Activated T-cell treated with anti-CD3 and anti-CD28 coated beads, Interleukin-2, amount 50 U/mL, for 48 hours (primary cell): ENCODE results near the gene C1orf232.

Experiments
- DNase-seq, 2 experiments: peaks; one replicate each; pipeline ENCODE4 v3.0.0-alpha.2; 2020

C1orf232 gene

DNA sequence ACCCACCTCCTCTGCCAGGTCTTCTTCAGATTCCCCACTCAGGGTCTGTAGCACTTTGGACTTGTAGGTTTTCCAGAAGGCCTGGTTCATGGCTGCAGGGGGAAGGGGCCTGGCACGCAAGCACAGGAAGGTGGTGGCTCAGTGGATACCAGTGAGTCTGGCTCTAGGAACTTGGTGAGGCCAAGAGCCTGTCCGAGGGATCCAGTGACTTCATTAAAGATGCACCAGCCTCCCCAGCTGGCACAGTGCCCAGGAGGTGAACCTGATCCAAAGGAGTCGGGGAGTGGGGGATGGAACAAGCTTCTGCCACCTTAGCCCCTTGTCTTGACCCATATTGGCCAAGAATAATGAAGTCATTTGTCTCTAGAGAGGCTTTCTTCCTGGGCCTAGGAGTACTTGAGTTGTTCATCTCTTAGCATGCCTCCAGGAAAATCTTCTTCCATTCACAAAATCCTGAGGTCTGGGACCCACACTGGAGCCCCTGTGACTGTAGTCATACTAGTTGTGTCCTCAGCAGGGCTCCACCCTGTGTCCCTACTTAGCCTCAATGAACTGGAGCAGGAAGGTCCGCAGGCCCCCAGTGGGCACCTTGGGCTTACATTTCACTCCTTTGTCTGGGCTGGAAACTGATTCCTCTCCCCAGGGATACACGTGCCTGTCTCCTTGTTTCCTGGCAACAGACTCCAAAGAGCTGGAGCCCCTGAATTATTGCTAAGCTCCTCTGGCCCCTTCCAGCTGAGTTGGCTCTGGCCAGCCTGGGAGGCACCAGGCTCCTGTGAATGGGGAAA is at the start of gene C1orf232:
C1orf232 (minus strand) TSS at position 554 of the 788 bp plus-strand sequence; CDS start at position 90, 464 bp downstream.
- DNase-seq: no peak

DNA sequence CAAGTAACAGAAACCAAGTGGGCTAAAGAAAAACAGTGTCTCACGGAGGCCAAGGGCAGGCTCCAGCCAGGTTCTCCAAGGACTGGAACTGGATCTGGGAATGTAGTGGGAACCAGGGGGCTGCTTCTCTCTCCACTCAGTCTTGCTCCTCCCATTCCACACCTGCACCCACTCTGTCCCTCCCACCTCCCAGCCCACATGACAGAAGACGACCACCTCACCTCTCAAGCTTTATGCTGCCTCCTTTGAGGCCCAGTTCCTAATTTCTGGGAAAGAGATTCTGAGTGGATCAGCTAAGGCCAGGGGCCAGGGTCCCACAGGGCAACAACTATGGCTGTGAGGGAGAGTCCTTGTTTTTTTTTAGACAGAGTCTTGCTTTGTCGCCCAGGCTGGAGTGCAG is 46.5 kb upstream of the C1orf232 start:
- DNase-seq: no peak

DNA sequence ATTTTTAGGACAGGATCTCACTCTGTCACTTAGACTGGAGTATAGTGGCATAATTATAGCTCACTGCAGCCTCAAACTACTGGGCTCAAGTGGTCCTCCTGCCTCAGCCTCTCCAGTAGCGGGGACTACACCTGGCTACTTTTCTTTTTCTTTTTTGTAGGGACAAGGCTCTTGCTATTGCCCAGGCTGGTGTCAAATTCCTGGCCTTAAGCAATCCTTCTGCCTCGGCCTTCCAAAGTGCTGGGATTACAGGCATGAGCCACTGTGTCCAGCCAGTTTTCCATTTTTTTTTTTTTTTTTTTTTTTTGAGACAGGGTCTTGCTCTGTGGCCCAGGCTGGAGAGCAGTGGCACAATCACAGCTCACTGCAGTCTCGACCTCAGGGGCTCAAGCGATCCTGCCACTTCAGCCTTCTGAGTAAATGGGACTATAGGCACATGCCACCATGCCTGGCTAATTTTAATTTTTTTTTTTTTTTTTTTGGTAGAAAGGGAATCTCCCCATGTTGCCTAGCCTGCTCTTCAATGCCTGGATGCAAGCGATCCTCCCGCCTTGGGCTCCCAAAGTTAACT is 44.7 kb upstream of the C1orf232 start:
- DNase-seq: no peak

DNA sequence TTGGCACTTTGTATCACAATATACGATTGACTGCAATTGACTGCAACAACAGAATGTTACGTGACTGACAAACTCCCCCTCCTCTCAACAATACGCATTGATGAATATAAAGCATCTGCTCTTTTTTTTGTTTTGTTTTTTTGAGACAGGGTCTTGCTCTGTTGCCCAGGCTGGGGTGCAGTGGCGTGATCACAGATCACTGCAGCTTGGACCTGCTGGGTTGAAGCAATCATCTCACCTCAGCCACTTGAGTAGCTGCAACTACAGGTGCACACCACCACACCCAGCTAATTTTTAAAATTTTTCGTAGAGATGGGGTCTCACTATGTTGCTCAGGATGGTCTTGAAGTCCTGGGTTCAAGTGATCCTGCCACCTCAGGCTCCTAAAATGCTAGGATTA is 44.0 kb upstream of the C1orf232 start:
- DNase-seq: no peak

DNA sequence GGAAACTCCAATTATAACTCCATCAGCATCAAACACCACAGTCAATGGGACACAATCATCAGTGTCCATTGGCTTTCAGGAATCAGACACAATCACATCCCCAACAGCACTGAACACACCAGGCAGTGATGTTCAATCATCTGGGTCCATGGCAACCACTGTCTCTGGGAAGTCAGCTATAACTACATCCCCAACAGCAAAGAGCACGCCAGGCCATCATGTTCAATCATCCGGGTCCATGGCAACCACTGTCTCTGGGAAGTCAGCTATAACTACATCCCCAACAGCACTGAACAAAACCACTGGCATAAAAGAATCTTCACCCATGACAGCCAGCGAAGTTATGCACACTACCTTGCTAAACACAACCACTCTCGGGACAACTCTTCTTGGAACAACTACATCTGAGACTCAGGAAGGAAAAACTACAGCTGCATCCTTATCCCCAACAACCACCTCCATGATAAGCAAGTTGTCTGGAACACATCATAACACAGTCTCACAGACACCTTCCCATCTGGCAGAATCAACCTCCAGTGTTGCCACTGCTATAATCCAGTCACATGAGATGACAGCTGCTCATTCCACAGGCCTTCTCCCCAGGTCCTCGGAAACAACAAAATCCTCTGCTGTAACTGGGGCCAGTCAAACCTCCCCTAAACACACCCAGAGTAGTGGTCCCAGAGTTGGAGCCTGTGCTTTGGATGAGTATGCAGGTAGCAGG is 41.5 kb upstream of the C1orf232 start:
- DNase-seq: no peak

DNA sequence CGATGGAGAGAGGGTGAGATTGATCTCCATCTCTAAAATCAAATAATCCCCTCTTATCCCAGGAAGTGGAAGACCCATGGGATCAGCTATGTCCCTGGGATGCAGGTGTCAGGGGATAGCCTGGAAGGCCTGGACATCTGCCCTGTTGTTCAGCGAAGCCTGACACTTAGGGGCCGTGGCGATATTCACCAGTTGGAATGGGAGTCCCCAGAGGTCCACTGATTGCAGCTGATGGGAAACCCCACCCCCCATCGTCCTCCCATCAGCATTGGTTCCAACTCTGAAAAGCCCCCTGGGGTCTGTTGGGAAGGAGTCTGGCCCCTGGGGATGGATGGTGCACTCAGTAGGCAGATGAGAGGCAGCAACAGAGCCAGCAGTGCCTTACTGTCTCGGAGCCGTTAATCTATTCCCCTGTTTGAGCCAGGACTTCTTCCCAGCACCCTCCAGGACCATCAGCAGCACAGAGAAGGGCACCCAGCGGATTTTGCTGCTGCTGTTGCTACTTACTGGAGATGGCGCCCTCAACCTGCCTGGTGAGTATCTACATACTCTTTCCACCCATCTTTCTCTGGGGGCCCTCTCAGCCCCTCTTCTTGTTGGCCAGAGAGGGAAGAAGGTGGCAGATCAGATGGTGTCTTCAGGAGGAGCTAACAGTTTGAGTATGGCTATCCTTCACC is 35.0 kb upstream of the C1orf232 start:
- DNase-seq: no peak

DNA sequence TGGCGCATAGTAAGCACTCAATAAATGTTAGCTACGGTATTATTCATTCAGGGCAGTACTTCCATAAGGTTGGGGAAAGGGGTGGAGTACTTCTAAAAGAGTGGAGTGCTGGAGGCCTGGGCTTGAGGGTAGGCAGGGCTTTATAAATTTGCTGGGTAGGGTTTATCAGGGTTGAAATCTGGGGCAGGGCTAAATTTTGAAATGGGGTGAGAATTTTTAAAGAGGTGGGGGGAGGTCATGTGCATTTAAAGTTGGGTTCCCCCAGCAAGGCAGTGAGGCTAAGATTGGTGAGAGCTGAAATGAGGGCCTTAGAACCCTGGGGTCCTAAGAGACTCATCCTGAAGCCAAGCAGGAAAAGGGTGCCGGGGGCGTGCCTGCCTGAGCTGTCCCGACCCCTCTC is 31.6 kb upstream of the C1orf232 start:
- DNase-seq: no peak

DNA sequence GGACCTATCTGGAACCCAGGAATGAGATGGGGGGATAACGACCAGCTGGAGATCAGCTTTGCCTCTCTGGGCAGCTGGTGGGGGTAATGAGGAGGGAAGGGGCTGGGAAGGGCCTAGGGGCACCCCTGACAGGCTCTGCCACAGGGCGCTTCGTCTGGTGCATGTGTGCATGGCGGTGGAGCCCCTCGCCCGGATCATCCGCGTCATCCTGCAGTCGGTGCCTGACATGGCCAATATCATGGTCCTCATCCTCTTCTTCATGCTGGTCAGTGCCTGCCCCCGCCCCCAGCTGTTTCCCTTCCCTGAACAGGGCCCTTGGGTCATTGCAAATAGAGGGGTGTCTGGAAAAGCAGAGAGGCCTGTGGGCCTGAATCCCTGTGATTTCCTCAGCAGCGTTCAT is 29.1 kb upstream of the C1orf232 start:
- no peak for DNase-seq

DNA sequence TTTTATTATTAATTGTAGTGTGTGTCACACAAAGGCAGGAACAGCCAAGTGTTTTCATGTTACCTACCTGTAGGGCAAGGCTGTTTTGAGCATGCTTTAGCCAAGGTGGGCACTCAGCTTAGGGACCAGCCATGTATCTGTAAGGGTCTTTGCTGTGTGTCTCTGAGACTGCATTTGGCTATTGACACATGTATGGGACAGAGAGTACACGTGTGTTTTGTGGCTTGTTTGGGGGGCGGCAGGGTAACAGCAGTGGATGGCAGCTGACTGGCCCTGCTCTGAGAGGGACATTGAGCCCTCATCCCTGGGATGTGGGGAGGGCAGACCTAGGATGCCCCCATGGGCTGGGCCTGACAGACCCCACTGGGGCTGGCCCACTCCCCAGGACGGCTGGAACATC is 28.5 kb upstream of the C1orf232 start:
- no peak for DNase-seq

DNA sequence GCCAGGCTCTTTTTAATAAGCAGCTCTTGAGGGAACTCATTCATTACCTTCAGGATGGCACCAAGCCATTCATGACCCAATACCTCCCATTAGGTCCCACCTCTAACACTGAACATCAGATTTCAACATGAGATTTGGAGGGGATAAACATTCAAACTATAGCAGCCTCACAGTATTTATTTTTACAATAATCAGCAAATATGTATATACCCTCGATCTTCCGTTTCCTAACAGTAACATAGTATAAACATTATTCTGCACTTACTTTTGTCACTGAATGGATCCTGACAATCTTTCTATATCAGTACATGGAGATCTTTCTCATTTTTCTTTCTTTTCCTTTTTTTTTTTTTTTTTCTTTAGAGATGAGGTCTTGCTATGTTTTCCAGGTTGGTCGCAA is 27.0 kb upstream of the C1orf232 start:
- no peak for DNase-seq

DNA sequence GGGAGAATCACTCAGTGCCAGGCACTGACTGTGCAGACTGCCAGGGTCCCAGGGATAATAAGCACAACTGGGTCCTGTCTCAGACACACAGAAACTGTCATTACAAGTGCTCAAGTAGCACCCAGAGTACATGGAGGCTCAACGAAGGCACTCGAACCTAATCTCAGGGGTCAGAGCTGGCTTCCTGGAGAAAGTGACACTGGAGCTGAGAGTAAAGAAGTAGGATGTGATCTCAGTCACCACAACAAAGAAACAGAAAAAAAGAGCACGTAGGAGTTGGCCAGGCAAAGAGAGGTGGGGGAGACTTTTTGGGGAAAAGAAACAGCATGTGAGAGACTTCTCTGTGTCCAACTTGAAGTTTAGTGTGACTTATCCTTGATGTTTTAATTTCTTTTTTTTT is 23.0 kb upstream of the C1orf232 start:
- no peak for DNase-seq

DNA sequence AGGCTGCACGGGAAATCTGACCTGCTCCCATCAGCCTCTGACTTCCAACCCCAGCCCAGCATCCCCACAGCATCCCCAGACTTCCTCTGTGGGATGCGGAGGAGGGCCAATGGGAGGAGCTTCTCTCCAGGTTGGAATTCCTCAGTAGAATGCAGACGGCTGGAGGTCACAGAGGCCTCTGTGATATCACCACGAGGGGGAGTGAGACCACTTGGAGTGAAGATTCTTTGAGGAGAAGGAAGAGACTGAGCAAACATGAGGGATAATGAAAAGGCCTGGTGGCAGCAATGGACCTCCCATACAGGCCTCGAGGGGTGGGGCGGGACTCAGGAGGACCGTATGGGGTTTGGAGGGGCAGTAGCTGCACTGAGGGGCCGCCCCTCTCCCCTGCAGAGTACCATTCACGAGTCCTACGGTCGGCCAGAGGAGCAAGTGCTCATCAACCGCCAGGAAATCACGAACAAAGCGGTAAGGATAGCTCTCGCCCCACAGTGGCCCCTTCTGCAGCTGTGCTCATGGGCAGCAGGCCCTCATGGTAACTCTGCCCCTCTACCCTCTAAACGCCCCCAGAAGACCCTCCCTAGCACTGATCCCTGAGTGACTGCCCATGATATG is 21.7 kb upstream of the C1orf232 start, which contains the start of gene CATSPER4:
CATSPER4 (plus strand) TSS at position 230 of the 615 bp plus-strand sequence; CDS start at position 256, 26 bp downstream.
- no peak for DNase-seq

DNA sequence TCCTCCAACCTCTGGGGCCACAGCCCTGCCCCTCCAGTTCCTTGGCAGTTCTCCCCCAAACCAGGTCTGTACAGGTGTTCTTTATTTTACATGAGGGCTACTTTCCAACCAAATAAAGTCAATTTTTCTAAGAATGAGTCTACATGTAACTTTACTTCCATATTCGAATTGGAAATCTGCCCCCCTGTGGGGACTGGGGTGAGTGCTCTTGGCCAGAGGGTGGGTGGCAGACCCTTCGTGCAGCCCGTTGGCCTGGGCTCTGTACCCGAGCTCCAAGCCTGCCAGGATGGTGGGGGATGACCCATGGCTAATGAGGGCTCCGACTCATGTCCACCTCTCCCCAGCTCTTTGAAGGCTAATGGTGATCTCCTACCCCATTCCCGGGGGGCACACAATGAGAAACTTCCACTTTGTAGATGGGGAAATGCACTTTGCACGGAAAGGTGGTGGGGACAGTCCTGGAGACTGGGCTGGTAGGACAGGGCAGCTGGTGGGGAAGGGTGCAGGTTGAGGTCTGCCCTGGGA is 21.1 kb upstream of the C1orf232 start:
- DNase-seq: no peak

DNA sequence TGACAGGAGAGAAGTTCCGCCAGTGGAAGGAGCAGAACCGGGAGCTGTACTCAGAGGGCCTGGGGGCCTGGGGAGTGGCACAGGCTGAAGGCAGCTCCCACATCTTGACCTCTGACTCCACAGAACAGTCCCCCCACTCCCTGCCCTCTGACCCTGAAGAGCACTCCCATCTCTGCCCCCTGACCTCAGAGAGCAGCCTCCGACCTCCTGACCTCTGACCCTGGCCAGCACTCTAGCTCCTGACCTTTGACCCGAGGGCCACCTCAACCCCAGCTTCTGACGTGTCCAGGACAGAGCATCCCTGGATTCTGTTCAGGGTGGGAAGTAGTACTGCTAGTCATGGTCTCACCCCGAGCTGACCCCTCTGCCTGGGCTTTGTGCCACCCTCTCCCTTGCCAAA is 20.6 kb upstream of the C1orf232 start:
- no peak for DNase-seq

DNA sequence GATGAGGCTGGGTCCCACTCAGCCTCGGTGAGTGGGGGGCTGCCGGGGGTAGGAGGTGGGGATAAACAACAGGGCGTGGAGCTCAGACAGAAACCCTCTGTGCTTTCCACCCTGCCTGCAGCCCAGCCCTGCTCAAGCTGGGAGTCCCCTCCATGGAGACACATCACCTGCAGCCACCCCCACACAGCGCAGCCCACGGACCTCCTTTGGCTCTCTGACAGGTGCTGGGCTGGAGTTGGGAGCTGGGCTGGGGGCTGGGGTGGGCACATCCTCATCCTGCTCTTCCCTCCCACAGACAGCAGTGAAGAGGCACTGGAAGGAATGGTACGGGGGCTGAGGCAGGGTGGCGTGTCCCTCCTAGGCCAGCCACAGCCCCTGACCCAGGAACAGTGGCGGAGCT is 19.7 kb upstream of the C1orf232 start:
- no peak for DNase-seq

DNA sequence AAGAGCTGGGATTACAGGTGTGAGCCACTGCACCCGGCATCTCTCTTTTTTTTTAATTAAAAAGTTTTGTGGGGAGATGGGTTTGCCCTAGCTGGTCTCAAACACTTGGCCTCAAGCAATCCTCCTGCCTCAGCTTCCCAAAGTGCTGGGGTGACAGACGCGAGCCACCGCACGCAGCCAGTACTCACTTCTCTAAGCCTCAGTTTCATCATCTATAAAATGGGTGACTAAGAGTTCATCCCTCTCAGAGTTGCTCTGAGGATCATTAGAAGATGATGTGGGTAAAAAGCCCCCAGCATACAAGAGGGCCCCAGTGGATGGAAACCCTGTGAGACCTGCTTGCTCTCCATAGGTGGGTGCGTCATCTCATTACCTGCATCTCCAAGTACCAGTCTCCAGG is 19.1 kb upstream of the C1orf232 start:
- DNase-seq: no peak

DNA sequence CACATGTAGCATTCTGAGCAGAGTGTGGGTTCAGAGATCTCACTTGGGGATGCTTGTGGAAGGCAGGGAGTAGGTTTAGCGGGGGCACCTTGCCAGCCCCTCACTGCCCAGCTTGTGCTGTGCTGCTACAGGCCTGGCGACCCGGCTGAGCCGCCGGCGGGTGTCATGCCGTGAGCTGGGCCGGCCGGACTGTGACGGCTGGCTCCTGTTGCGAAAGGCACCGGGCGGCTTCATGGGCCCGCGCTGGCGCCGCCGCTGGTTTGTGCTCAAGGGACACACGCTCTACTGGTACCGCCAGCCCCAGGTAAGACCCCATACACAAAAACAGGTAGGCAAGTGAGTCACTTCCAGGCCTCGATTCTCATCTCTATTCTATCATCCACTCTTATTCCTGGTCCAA is 16.1 kb upstream of the C1orf232 start:
- DNase-seq: no peak

DNA sequence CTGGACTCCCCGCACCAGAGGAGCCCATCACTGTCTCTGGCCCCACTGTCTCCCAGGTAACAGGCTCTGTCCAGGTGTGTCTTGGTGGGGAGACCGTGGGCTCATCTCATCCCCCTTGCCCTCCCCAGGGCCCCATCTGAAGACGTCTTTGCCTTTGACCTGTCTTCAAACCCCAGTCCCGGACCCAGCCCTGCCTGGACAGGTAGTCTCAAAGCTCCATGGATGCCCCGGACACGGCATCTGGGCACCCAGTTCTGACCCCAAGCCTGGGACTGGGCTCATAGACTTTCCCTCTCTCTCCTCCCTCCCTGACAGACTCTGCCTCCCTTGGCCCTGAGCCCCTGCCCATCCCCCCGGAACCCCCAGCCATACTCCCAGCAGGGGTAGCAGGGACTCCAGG is 15.3 kb upstream of the C1orf232 start:
- no peak for DNase-seq

DNA sequence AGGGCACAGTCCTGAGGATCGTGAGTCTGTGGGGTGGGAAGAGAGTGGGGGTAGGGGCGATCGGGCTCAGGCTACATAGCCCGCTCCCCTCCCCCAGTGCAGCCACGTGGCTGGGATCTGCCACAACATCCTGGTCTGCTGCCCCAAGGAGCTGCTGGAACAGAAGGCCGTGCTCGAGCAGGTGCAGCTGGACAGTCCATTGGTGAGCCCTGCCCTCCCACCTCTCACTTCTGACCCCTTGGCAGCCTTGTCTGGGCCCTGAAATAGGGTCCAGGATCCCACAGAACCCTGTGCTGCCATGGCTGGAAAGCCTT is 13.6 kb upstream of the C1orf232 start:
- DNase-seq: no peak

DNA sequence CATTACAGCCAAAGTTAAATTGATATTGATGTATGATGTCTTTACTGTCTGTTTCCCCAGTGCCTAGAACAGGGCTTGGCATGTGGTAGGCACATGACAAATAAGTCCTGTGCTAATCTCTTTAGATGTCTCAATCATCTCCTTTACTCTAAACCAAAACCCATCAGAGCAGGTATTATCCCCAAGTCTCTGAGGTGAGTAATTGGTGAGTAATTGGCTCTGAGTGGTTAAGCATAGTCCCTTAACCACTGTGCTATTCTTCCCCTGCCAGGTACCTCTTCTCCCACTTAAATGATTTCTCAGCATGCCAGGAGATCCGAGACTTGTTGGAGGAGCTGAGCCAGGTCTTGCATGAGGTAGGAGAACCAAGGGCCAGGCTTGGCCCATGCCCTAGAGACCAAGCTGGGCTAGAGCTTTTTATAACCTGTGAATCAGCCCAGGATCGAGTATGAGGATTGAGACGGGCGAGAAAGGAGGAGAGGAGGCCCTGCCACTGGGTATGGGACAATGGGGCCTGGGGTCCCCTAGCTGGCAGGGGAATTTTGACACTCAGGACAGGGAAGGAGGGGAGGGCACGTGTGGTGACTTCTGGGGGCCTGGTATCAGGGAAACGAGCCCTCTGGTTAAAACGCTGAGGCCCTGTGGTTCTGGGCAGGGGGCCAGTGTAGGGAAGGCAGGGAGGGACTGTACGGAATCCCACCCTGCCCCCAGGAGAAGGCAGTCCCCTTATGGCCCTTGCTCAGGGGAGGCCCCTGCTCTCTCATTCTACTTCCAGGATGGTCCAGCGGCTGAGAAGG is 13.0 kb upstream of the C1orf232 start:
- DNase-seq: no peak

DNA sequence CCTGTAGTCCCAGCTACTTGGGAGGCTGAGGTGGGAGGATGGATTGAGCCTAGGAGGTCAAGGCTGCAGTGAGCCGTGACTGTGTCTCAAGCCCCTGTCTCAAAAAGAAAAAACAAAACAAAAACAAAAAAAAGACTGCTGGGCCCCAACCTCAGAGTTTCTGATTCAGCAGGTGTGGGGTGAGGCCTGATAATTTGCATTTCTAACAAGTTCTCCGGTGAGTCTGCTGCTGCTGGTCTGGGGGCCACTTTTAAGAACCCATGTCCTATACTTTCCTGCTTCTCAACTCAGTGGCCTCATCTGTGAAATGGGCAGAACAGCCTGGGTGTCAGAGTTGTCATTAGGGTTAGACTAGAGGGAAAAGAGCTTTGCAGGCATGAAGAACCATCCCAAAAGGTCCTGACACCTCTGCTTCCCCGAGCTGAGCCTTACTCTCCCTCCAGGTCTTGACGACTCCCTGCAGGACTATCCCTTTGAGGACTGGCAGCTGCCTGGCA is 11.3 kb upstream of the C1orf232 start:
- DNase-seq: no peak

DNA sequence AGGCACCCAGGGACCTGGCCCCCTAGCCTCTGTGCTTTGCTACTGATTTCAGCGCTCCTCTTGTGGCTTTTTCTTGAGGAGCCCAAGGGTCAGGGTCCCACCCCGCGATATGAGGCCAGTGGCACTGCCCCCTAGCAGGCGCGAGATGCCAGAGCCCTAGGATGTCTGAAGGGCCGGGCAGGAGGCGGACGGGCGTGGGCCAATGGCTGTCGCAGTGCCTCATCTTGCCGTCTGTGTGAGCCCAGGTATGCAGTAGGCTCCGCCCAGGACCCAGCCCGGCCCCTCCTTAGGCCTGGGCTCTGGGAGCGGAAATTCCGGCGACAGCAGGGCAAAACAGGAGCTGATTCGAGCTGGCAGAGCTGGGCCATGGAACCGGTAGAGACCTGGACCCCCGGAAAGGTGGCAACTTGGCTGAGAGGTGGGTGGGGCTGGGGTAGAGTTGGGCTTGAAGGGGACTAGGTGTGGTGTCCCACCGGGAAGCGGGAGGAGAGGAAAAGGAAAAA is 8.5 kb upstream of the C1orf232 start, which contains the start of gene CNKSR1:
CNKSR1 (plus strand) TSS at position 310 of the 503 bp plus-strand sequence; CDS start at position 367, 57 bp downstream.
- DNase-seq: no peak
